ENCODE results near the gene SETD3. TPM values are rescaled to one million over a fixed set of nuclear protein-coding genes. Genes with fewer than 3 reads are reported as not detected.
A peak's percentile ranks its signal among the peaks of the same experiment; 100 is the strongest.

The SETD3 gene
- total and polyA plus RNA-seq, 2 experiments from 2014 or later = 60.1 to 67.5 TPM

GRCh38 chr14:99524804-99525698, 44.4 kb upstream of the SETD3 start:
- peaks cover 14% of the 10 kb centered on the region for H3K4me1 ChIP-seq (ENCODE audit: low read depth)
- H3K36me3 ChIP-seq = no peaks in the 10 kb centered on the region
- H3K9me3 ChIP-seq (ENCODE audit: low read depth) = no peaks in the 10 kb centered on the region
- no peaks in the 10 kb centered on the region for H3K27me3 ChIP-seq
- no peak overlapping the region for H3K4me3 ChIP-seq
- H3K27ac ChIP-seq = no peak overlapping the region
- TF ChIP-seq, protein P1, sequence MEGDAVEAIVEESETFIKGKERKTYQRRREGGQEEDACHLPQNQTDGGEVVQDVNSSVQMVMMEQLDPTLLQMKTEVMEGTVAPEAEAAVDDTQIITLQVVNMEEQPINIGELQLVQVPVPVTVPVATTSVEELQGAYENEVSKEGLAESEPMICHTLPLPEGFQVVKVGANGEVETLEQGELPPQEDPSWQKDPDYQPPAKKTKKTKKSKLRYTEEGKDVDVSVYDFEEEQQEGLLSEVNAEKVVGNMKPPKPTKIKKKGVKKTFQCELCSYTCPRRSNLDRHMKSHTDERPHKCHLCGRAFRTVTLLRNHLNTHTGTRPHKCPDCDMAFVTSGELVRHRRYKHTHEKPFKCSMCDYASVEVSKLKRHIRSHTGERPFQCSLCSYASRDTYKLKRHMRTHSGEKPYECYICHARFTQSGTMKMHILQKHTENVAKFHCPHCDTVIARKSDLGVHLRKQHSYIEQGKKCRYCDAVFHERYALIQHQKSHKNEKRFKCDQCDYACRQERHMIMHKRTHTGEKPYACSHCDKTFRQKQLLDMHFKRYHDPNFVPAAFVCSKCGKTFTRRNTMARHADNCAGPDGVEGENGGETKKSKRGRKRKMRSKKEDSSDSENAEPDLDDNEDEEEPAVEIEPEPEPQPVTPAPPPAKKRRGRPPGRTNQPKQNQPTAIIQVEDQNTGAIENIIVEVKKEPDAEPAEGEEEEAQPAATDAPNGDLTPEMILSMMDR (IDR thresholded peaks at IDR 0.05; ENCODE audit: low read depth, low read length) = peak; percentile 40
- DNase-seq (ENCODE audit: low read depth in 1 of 2, low spot score in 1 of 2) = peak; percentile 43 to 47

GRCh38 chr14:99524091-99524661, 43.5 kb upstream of the SETD3 start:
- no peak for DNase-seq (ENCODE audit: low read depth in 1 of 2, low spot score in 1 of 2)
- no peak overlapping the region for H3K4me3 ChIP-seq
- no peaks in the 10 kb centered on the region for H3K36me3 ChIP-seq
- TF ChIP-seq, protein P1 (IDR thresholded peaks at IDR 0.05; ENCODE audit: low read depth, low read length) = no peak
- no peaks in the 10 kb centered on the region for H3K27me3 ChIP-seq
- no peaks in the 10 kb centered on the region for H3K9me3 ChIP-seq (ENCODE audit: low read depth)
- no peak overlapping the region for H3K27ac ChIP-seq
- peaks cover 14% of the 10 kb centered on the region for H3K4me1 ChIP-seq (ENCODE audit: low read depth)

- Histone ChIP-seq H3K9me3 (ENCODE audit: low read depth) (no peaks in the 10 kb centered on the region), H3K36me3 (no peaks in the 10 kb centered on the region), H3K27ac (no peak overlapping the region), H3K4me1 (ENCODE audit: low read depth) (peaks cover 14% of the 10 kb centered on the region), H3K27me3 (no peaks in the 10 kb centered on the region), H3K4me3 (no peak overlapping the region)
- TF ChIP-seq, protein P1 (IDR thresholded peaks at IDR 0.05; ENCODE audit: low read depth, low read length) = no peak
- no peak for DNase-seq (ENCODE audit: low read depth in 1 of 2, low spot score in 1 of 2)
Measured at GRCh38 chr14:99523704-99524055, 43.0 kb upstream of the SETD3 start.

DNA sequence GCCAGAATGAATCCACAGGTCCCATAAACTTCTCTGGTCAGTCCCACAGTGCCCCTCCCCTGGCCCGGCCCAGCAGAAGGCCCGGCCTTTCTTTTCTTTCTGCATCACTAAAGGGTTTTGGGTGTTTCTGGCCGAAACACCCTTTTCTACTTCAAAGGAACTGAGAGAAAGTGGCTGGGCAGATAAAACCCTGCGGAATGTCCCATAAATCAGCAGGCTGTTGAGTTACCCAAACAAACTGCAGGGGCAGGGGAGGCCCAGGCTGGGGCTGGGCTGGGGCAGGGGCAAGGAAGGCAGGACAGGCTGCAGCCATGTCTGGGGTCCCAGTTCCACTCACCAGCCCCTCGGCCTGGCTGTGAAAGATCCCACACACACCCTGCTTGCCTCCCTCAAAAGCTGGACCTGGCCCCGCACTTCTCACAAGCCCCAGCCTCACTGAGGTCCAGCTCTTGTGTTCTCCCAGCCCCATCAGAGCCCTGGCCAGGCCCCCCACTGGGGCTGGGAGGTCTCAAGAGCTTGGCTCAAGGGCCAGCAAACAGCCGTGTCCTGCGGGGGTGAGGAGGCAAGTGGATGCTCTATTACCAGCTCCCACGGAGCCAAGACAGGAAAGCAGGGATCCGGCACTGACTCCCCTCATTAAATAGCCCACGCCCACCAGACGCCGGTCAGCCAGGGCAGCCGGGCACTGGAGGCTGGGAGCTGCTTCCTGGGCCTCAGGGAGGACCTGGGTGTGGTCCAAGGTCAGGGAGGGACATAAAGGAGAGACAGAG, 42.5 kb upstream of the SETD3 start:
- H3K4me3 ChIP-seq = no peak overlapping the region
- peaks cover 14% of the 10 kb centered on the region for H3K4me1 ChIP-seq (ENCODE audit: low read depth)
- no peaks in the 10 kb centered on the region for H3K9me3 ChIP-seq (ENCODE audit: low read depth)
- no peaks in the 10 kb centered on the region for H3K36me3 ChIP-seq
- H3K27ac ChIP-seq = peak overlapping the region; percentile 60
- TF ChIP-seq, protein P1 (IDR thresholded peaks at IDR 0.05; ENCODE audit: low read depth, low read length) = no peak
- no peaks in the 10 kb centered on the region for H3K27me3 ChIP-seq
- DNase-seq (ENCODE audit: low read depth in 1 of 2, low spot score in 1 of 2) = peak; percentile 14 to 46

DNA sequence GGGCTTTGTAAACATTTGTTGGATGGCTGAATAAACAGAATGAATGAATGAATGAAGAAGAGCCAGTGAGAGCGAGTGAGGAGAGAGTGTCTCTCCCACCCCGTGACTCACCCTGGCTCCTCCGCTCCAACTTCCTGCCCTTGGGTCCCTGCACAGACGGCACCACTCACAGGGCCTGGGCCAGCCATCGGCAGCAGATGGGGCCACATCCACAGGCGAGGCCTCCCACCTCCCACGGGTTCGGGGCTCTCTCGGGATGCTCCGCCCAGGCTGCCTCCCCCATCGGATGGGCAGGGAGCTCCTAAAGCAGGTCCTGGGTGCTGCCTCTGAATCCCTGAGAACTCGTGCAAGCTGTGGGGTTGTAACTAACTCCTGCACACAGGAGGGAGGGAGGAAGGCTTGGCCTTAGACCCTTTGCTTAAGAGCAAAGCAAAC, 41.8 kb upstream of the SETD3 start:
- TF ChIP-seq, protein P1 (IDR thresholded peaks at IDR 0.05; ENCODE audit: low read depth, low read length) = no peak
- Histone ChIP-seq H3K9me3 (ENCODE audit: low read depth) (no peaks in the 10 kb centered on the region), H3K27me3 (no peaks in the 10 kb centered on the region), H3K4me1 (ENCODE audit: low read depth) (peaks cover 14% of the 10 kb centered on the region), H3K27ac (peak overlapping the region; percentile 60), H3K36me3 (no peaks in the 10 kb centered on the region), H3K4me3 (no peak overlapping the region)
- peak in 1 of 2 donors; percentile 56 for DNase-seq (ENCODE audit: low read depth in 1 of 2, low spot score in 1 of 2)

Measured in cardiac muscle cell (in vitro differentiated cells and primary cell).